Myometrial cell (primary cell): ENCODE data around the gene AKAP6. TPM values are rescaled to one million over a fixed set of nuclear protein-coding genes. Genes with fewer than 3 reads are reported as not detected.

Experiments
- total RNA-seq: library from RNA; depleted of rRNA; stranded (reverse); fragments of >200 nt; gene quantifications from 2 replicates; pipeline ENCODE4 v1.2.3, GENCODE V29; 2015

Gene AKAP6
- 4.3 and 5.5 TPM in 2 replicates for total RNA-seq

GRCh38 chr14:32329146-32329545, at the start of gene AKAP6:
AKAP6 (plus strand) TSS chr14:32329298; CDS start chr14:32433494, 104,196 bp downstream.

Other genes starting within 250 kb of the AKAP6 start
- not detected in 2 replicates for gene RNU6-7, start 127.3 kb upstream of the AKAP6 start, total RNA-seq
- not detected in 2 replicates for gene RNU6-8, start 126.0 kb upstream of the AKAP6 start, total RNA-seq